Ishikawa (cell line): ENCODE measurements around the gene MEP1B.

Experiments
- CEBPB ChIP-seq: IDR thresholded peaks from 2 replicates; pipeline ENCODE4 v1.6.1; 2012
- CREB1 ChIP-seq: IDR thresholded peaks from 2 replicates; pipeline ENCODE4 v1.6.1; 2012; ENCODE audit warnings: low read depth
- EGR1 ChIP-seq: IDR thresholded peaks from 2 replicates; pipeline ENCODE4 v1.6.1; 2012
- EP300 ChIP-seq: IDR thresholded peaks from 2 replicates; pipeline ENCODE4 v1.6.1; 2012; ENCODE audit warnings: borderline replicate concordance
- FOXM1 ChIP-seq: IDR thresholded peaks from 2 replicates; pipeline ENCODE4 v1.6.1; 2012; ENCODE audit warnings: low read depth, borderline replicate concordance
- MAX ChIP-seq: IDR thresholded peaks from 2 replicates; pipeline ENCODE4 v1.6.1; 2012
- NFIC ChIP-seq: IDR thresholded peaks from 2 replicates; pipeline ENCODE4 v1.6.1; 2012
- RAD21 ChIP-seq: IDR thresholded peaks from 2 replicates; pipeline ENCODE4 v1.6.1; 2012; ENCODE audit warnings: low read depth
- REST ChIP-seq: IDR thresholded peaks from 2 replicates; pipeline ENCODE4 v1.6.1; 2012; ENCODE audit warnings: low read depth, mild to moderate bottlenecking
- TAF1 ChIP-seq: IDR thresholded peaks from 2 replicates; pipeline ENCODE4 v1.6.1; 2012; ENCODE audit warnings: low read depth, mild to moderate bottlenecking
- TCF12 ChIP-seq: IDR thresholded peaks from 2 replicates; pipeline ENCODE4 v1.6.1; 2012; ENCODE audit warnings: low read depth
- TEAD4 ChIP-seq: IDR thresholded peaks from 2 replicates; pipeline ENCODE4 v1.6.1; 2012
- USF1 ChIP-seq: IDR thresholded peaks from 2 replicates; pipeline ENCODE4 v1.6.1; 2012
- YY1 ChIP-seq: IDR thresholded peaks from 2 replicates; pipeline ENCODE4 v1.6.1; 2012; ENCODE audit warnings: low read depth
- ZBTB7A ChIP-seq: IDR thresholded peaks from 2 replicates; pipeline ENCODE4 v1.6.1; 2012; ENCODE audit warnings: low read depth

Gene MEP1B

GRCh38 chr18:32195881-32196815, 6.3 kb downstream of the MEP1B start:
- TF ChIP-seq EGR1 = no peak

- no peak for TF ChIP-seq MAX
- no peak for TF ChIP-seq YY1
- TF ChIP-seq REST = no peak
- no peak for TF ChIP-seq EGR1
Measured at GRCh38 chr18:32200766-32201165, 10.9 kb downstream of the MEP1B start.

GRCh38 chr18:32201948-32202672, 12.3 kb downstream of the MEP1B start:
- TF ChIP-seq CREB1 = no peak
- TF ChIP-seq CEBPB = no peak
- no peak for TF ChIP-seq NFIC
- TF ChIP-seq RAD21 = no peak
- no peak for TF ChIP-seq TAF1
- no peak for TF ChIP-seq YY1
- TF ChIP-seq TCF12 = no peak
- TF ChIP-seq EP300 = no peak
- no peak for TF ChIP-seq USF1
- TF ChIP-seq ZBTB7A = no peak
- no peak for TF ChIP-seq EGR1
- no peak for TF ChIP-seq TEAD4
- no peak for TF ChIP-seq MAX
- no peak for TF ChIP-seq REST
- TF ChIP-seq FOXM1 = no peak

- no peak for TF ChIP-seq CREB1
- no peak for TF ChIP-seq YY1
- no peak for TF ChIP-seq EP300
- no peak for TF ChIP-seq ZBTB7A
- TF ChIP-seq MAX = no peak
- no peak for TF ChIP-seq CEBPB
- no peak for TF ChIP-seq FOXM1
- TF ChIP-seq USF1 = no peak
- no peak for TF ChIP-seq TEAD4
- no peak for TF ChIP-seq EGR1
- TF ChIP-seq REST = no peak
Measured at GRCh38 chr18:32208023-32208422, 18.2 kb downstream of the MEP1B start.
